IMR-90 (cell line): ENCODE data around the gene KRT32. TPM values are rescaled to one million over a fixed set of nuclear protein-coding genes. Genes with fewer than 3 reads are reported as not detected.
A peak's percentile ranks its signal among the peaks of the same experiment; 100 is the strongest.

Experiments
- ATAC-seq: fragments of 200-7000 bp; cut with Tn5 transposase; 2 replicates; pipeline ENCODE4 v1.9.1; 2020; ENCODE audit warnings: low read depth, mild to moderate bottlenecking, moderate library complexity
- BruUV-seq: library from RNA; stranded (reverse); fragments of 400-500 nt; replicated peaks from 2 replicates; lab custom pipeline; 2021; lab: Mats Ljungman, UMichigan
- CTCF ChIA-PET: fragments of 300-600 bp; formaldehyde crosslinking; extraction: SDS; loops from one replicate; lab custom pipeline; 2021; ENCODE audit warnings: antibody characterized with exemption; lab: Yijun Ruan, JAX
- POLR2A ChIA-PET: fragments of 300-600 bp; sonication (Branson Sonifier 250); formaldehyde crosslinking; loops from one replicate; lab custom pipeline; 2022; ENCODE audit warnings: antibody characterized with exemption; ENCODE audit not compliant: unreplicated experiment; lab: Charles Lee
- DNase-seq: peaks from one replicate; pipeline ENCODE4 v3.0.0; 2013
- H2AFZ ChIP-seq: replicated peaks from 2 replicates; pipeline ENCODE3; 2013; ENCODE audit warnings: low read length, mild to moderate bottlenecking; ENCODE audit not compliant: poor library complexity
- H2AK5ac ChIP-seq: 2 replicates; pipeline ENCODE4 v1.6.1; 2013; ENCODE audit warnings: low read depth, low read length, inconsistent platforms
- H2AK9ac ChIP-seq: replicated peaks from 2 replicates; pipeline ENCODE3; 2013; ENCODE audit warnings: mild to moderate bottlenecking, low read depth, low read length, moderate library complexity; ENCODE audit not compliant: poor library complexity
- H2BK120ac ChIP-seq: 2 replicates; pipeline ENCODE4 v1.6.1; 2013; ENCODE audit warnings: low read depth, low read length, inconsistent platforms
- H2BK15ac ChIP-seq: 3 replicates; pipeline ENCODE4 v1.6.1; 2013; ENCODE audit warnings: low read depth, low read length, inconsistent platforms
- H2BK20ac ChIP-seq: 2 replicates; pipeline ENCODE4 v1.6.1; 2013; ENCODE audit warnings: low read depth, mild to moderate bottlenecking, inconsistent platforms, low read length, moderate library complexity
- H2BK5ac ChIP-seq: 2 replicates; pipeline ENCODE4 v1.6.1; 2013; ENCODE audit warnings: mild to moderate bottlenecking, low read depth, low read length, inconsistent platforms; ENCODE audit not compliant: poor library complexity, severe bottlenecking
- H3K14ac ChIP-seq: replicated peaks from 2 replicates; pipeline ENCODE4 v1.6.1; 2013; ENCODE audit warnings: low read depth, low read length, inconsistent platforms
- H3K18ac ChIP-seq: 2 replicates; pipeline ENCODE4 v1.6.1; 2013; ENCODE audit warnings: low read depth, low read length, control low read depth
- H3K23ac ChIP-seq: 2 replicates; pipeline ENCODE4 v1.6.1; 2013; ENCODE audit warnings: low read depth, low read length, inconsistent platforms
- H3K27ac ChIP-seq: 2 replicates; pipeline ENCODE4 v1.5.1; 2013; ENCODE audit warnings: mild to moderate bottlenecking, control low read depth, low read length; ENCODE audit not compliant: insufficient read depth
- H3K27me3 ChIP-seq: 2 replicates; pipeline ENCODE4 v1.6.1; 2013; ENCODE audit warnings: low read length; ENCODE audit not compliant: control insufficient read depth, insufficient read depth
- H3K36me3 ChIP-seq: 2 replicates; pipeline ENCODE4 v1.6.1; 2013; ENCODE audit warnings: low read length, mixed read lengths; ENCODE audit not compliant: control insufficient read depth, insufficient read depth
- H3K4ac ChIP-seq: 2 replicates; pipeline ENCODE4 v1.6.1; 2013; ENCODE audit warnings: low read depth, low read length, inconsistent platforms
- H3K4me1 ChIP-seq: 2 replicates; pipeline ENCODE4 v1.6.1; 2013; ENCODE audit warnings: low read length, mixed read lengths; ENCODE audit not compliant: control insufficient read depth, insufficient read depth
- H3K4me2 ChIP-seq: 2 replicates; pipeline ENCODE4 v1.6.1; 2013; ENCODE audit warnings: low read depth, mild to moderate bottlenecking, control low read depth, low read length, moderate library complexity
- H3K4me3 ChIP-seq: 2 replicates; pipeline ENCODE4 v1.5.1; 2013; ENCODE audit warnings: low read depth, mild to moderate bottlenecking, control low read depth, low read length, moderate library complexity; ENCODE audit not compliant: insufficient read depth
- H3K56ac ChIP-seq: 2 replicates; pipeline ENCODE4 v1.6.1; 2013; ENCODE audit warnings: low read length, inconsistent platforms; ENCODE audit not compliant: insufficient read depth; ENCODE audit errors: extremely low read depth
- H3K79me1 ChIP-seq, 2 experiments: 2 replicates each; pipeline ENCODE4 v1.6.1; 2013; ENCODE audit warnings: low read length in 2 of 2, inconsistent platforms in 1 of 2, low read depth in 1 of 2
- H3K9ac ChIP-seq: 2 replicates; pipeline ENCODE4 v1.6.1; 2013; ENCODE audit warnings: low read depth, low read length, control low read depth
- H3K9me1 ChIP-seq: 2 replicates; pipeline ENCODE4 v1.6.1; 2013; ENCODE audit warnings: low read length, inconsistent platforms; ENCODE audit not compliant: insufficient read depth
- H3K9me3 ChIP-seq: 2 replicates; pipeline ENCODE4 v1.6.1; 2013; ENCODE audit warnings: low read length; ENCODE audit not compliant: control insufficient read depth, insufficient read depth
- H4K20me1 ChIP-seq: 2 replicates; pipeline ENCODE4 v1.6.1; 2013; ENCODE audit warnings: low read length, inconsistent platforms; ENCODE audit not compliant: insufficient read depth
- H4K5ac ChIP-seq: 2 replicates; pipeline ENCODE4 v1.6.1; 2013; ENCODE audit warnings: mild to moderate bottlenecking, low read depth, low read length, control low read depth
- H4K8ac ChIP-seq, 2 experiments: 2 replicates each; pipeline ENCODE4 v1.6.1; 2013; ENCODE audit warnings: low read depth in 2 of 2, low read length in 2 of 2, control low read depth in 1 of 2, inconsistent platforms in 1 of 2
- H4K91ac ChIP-seq: 2 replicates; pipeline ENCODE4 v1.6.1; 2013; ENCODE audit warnings: low read depth, low read length, inconsistent platforms; ENCODE audit not compliant: insufficient read depth
- CEBPB ChIP-seq: IDR thresholded peaks from 2 replicates; pipeline ENCODE4 v1.6.1; 2012; ENCODE audit warnings: low read depth, low read length, improper control_type of control experiment
- FOS ChIP-seq: fragments of 150-350 bp; IDR thresholded peaks from 2 replicates; pipeline ENCODE4 v1.6.1; 2016; ENCODE audit warnings: low read depth, low read length
- MAFK ChIP-seq: IDR thresholded peaks from 2 replicates; pipeline ENCODE4 v1.6.1; 2012; ENCODE audit warnings: low read depth, low read length, improper control_type of control experiment
- MAZ ChIP-seq: IDR thresholded peaks from 2 replicates; pipeline ENCODE4 v1.6.1; 2012; ENCODE audit warnings: low read depth, mild to moderate bottlenecking, low read length, improper control_type of control experiment, moderate library complexity, borderline replicate concordance
- NFE2L2 ChIP-seq: fragments of 150-350 bp; IDR thresholded peaks from 2 replicates; pipeline ENCODE4 v1.6.1; 2016; ENCODE audit warnings: low read depth, mild to moderate bottlenecking, low read length
- POLR2A ChIP-seq: IDR thresholded peaks from 2 replicates; pipeline ENCODE4 v1.6.1; 2012; ENCODE audit warnings: mild to moderate bottlenecking, low read depth, low read length
- RAD21 ChIP-seq: IDR thresholded peaks from 2 replicates; pipeline ENCODE4 v1.6.1; 2012; ENCODE audit warnings: low read length, improper control_type of control experiment
- RCOR1 ChIP-seq: IDR thresholded peaks from 2 replicates; pipeline ENCODE4 v1.6.1; 2012; ENCODE audit warnings: mild to moderate bottlenecking, low read length, improper control_type of control experiment; ENCODE audit not compliant: insufficient replicate concordance
- RFX5 ChIP-seq: IDR thresholded peaks from 2 replicates; pipeline ENCODE4 v1.8.0; 2012; ENCODE audit warnings: low read depth, mild to moderate bottlenecking, low read length, moderate library complexity
- SMC3 ChIP-seq: fragments of 150-350 bp; IDR thresholded peaks from 2 replicates; pipeline ENCODE4 v1.6.1; 2016; ENCODE audit warnings: low read depth, mild to moderate bottlenecking, antibody characterized with exemption, low read length, moderate library complexity
- USF2 ChIP-seq: fragments of 150-350 bp; IDR thresholded peaks from 2 replicates; pipeline ENCODE4 v1.6.1; 2017; ENCODE audit warnings: mild to moderate bottlenecking, antibody characterized with exemption, low read length, low read depth
- WGBS, 2 experiments: methylation state at CpG; one replicate each; pipeline versions ENCODE4 v1.1.5 to v1.1.7; 2013; ENCODE audit warnings: missing lambda C conversion rate in 2 of 2; ENCODE audit not compliant: insufficient read length in 1 of 2; ENCODE audit errors: extremely low coverage in 2 of 2; 5-methylcytosine and 5-hydroxymethylcytosine counted together
- dilution Hi-C: fragments of 300-500 bp; cut with HindIII; formaldehyde crosslinking; loops from one replicate; pipeline ENCODE4 v1.14.3; 2018; ENCODE audit warnings: low sequenced_read_pairs; ENCODE audit not compliant: unreplicated experiment
- in situ Hi-C: fragments of 300-500 bp; cut with MboI; formaldehyde crosslinking; loops from 3 replicates; pipeline ENCODE4 v1.14.3; 2019; ENCODE audit warnings: low sequenced_read_pairs, inconsistent platforms, mixed read lengths
- intact Hi-C: fragments of 100-400 bp; cut with micrococcal nuclease; formaldehyde crosslinking; loops from 2 replicates; pipeline ENCODE4 v1.10.0; 2022
- polyA plus RNA-seq, 3 experiments: library from polyadenylated mRNA; depleted of rRNA; stranded (reverse); fragments of >200 nt; gene quantifications; 2 replicates each; pipeline ENCODE4 v1.2.3, GENCODE V29; 2012; ENCODE audit warnings: low replicate concordance in 1 of 3
- total RNA-seq: library from RNA; depleted of rRNA; stranded (reverse); fragments of >200 nt; gene quantifications from 2 replicates; pipeline ENCODE4 v1.2.3, GENCODE V29; 2012

The KRT32 gene
- total and polyA plus RNA-seq, 2 of the 4 experiments (the other 2 are of a cell fraction): 0.09 TPM; not detected in 1

GRCh38 chr17:41415833-41416335 lies 51.3 kb downstream of the KRT32 start:
- DNase-seq (peak; percentile 55), ATAC-seq (peak; percentile 81)
- peak overlapping the region; percentile 86 for H2BK120ac ChIP-seq
- intact Hi-C loops: no loop called here
- no peaks in the 10 kb centered on the region for H4K20me1 ChIP-seq
- no CpG with 5 or more reads among the region's 3 CpGs for WGBS, 2 experiments
- in situ Hi-C loops: no loop called here
- no peak overlapping the region for H3K4me2 ChIP-seq
- no peaks in the 10 kb centered on the region for H3K9me3 ChIP-seq
- peak overlapping the region; percentile 64; the same call in 1 of the 3 replicates for H2BK15ac ChIP-seq
- H3K4ac ChIP-seq: peak overlapping the region; percentile 76
- no peaks in the 10 kb centered on the region for H3K79me1 ChIP-seq
- H3K9me1 ChIP-seq: peaks cover 28% of the 10 kb centered on the region
- H2AK9ac ChIP-seq: no peak overlapping the region
- H3K36me3 ChIP-seq: no peaks in the 10 kb centered on the region
- peak overlapping the region; percentile 59; the same call in 1 of the 2 replicates for H2AK5ac ChIP-seq
- H3K27ac ChIP-seq: peak overlapping the region; percentile 1
- peak overlapping the region; percentile 21 to 61; a peak in 3 of 4 replicates for H4K8ac ChIP-seq
- H2BK5ac ChIP-seq: peak overlapping the region; percentile 89
- no peak overlapping the region for H3K4me3 ChIP-seq
- H3K4me1 ChIP-seq: peaks cover 33% of the 10 kb centered on the region
- H3K27me3 ChIP-seq: no peaks in the 10 kb centered on the region
- BruUV-seq: no TSS peak
- ChIA-PET POLR2A (no interaction called here), CTCF (interaction anchor here (0.8 to 1.0 kb wide), 2 partner anchors 18 to 597 kb away, joined by 3 read pairs; no protein-coding TSS in a partner anchor)
- no peak overlapping the region for H3K14ac ChIP-seq
- H3K9ac ChIP-seq: no peak overlapping the region
- H2BK20ac ChIP-seq: peak overlapping the region; percentile 77
- H4K5ac ChIP-seq: no peak overlapping the region; the same call in 1 of the 2 replicates
- H4K91ac ChIP-seq: peak overlapping the region; percentile 16; the same call in 1 of the 2 replicates
- no peak overlapping the region; the same call in 1 of the 2 replicates for H3K56ac ChIP-seq
- H3K18ac ChIP-seq: peak overlapping the region; percentile 79; the same call in 1 of the 2 replicates
- dilution Hi-C loops: no loop called here
- no peak for TF ChIP-seq FOS
- TF ChIP-seq NFE2L2: no peak
- TF ChIP-seq CEBPB: no peak
- no peak for TF ChIP-seq RAD21
- TF ChIP-seq RCOR1: no peak
- no peak for TF ChIP-seq MAZ
- TF ChIP-seq POLR2A: no peak
- TF ChIP-seq SMC3: no peak
- no peak for TF ChIP-seq USF2
- no peak for TF ChIP-seq MAFK
- no peak for TF ChIP-seq RFX5
- H2AFZ ChIP-seq: no peak overlapping the region
- 0 out of 2 replicates have a peak overlapping the region, but pooled peaks have one; percentile 34 for H3K23ac ChIP-seq
